Osteoblast (primary cell): ENCODE results near the gene GNAT2. TPM values are rescaled to one million over a fixed set of nuclear protein-coding genes. Genes with fewer than 3 reads are reported as not detected.

ENCODE experiments used
- DNase-seq: peaks from one replicate; pipeline ENCODE4 v3.0.0; 2011; ENCODE audit warnings: low spot score, mixed read lengths; ENCODE audit not compliant: insufficient read length; ENCODE audit errors: missing footprints
- H2AFZ ChIP-seq: 2 replicates; pipeline ENCODE4 v1.6.0; 2011; ENCODE audit warnings: mild to moderate bottlenecking, low read length
- H3K27ac ChIP-seq: 2 replicates; pipeline ENCODE4 v1.5.1; 2011; ENCODE audit warnings: mild to moderate bottlenecking, low read depth, low read length, moderate library complexity
- H3K27me3 ChIP-seq: 2 replicates; pipeline ENCODE4 v1.6.0; 2012; ENCODE audit warnings: mild to moderate bottlenecking, control low read depth, inconsistent platforms, low read length, moderate library complexity; ENCODE audit not compliant: insufficient read depth
- H3K36me3 ChIP-seq: 2 replicates; pipeline ENCODE4 v1.5.1; 2011; ENCODE audit warnings: mild to moderate bottlenecking, low read length, control low read depth, moderate library complexity; ENCODE audit not compliant: insufficient read depth
- H3K4me1 ChIP-seq: 2 replicates; pipeline ENCODE4 v1.5.1; 2011; ENCODE audit warnings: mild to moderate bottlenecking, low read length, control low read depth, moderate library complexity; ENCODE audit not compliant: insufficient read depth
- H3K4me2 ChIP-seq: 2 replicates; pipeline ENCODE4 v1.6.0; 2011; ENCODE audit warnings: mild to moderate bottlenecking, low read length; ENCODE audit not compliant: insufficient read depth
- H3K4me3 ChIP-seq: fragments of 200-600 bp; sonication (generic); 3 replicates; pipeline ENCODE4 v1.5.1; 2012; ENCODE audit warnings: mild to moderate bottlenecking, low read length, inconsistent platforms; ENCODE audit not compliant: insufficient read depth
- H3K79me2 ChIP-seq: 2 replicates; pipeline ENCODE4 v1.6.0; 2012; ENCODE audit warnings: mild to moderate bottlenecking, low read length, control low read depth, inconsistent platforms; ENCODE audit not compliant: insufficient read depth
- H3K9me3 ChIP-seq: 2 replicates; pipeline ENCODE4 v1.5.1; 2011; ENCODE audit warnings: low read depth, low read length, control low read depth
- H4K20me1 ChIP-seq: 2 replicates; pipeline ENCODE4 v1.6.0; 2012; ENCODE audit warnings: mild to moderate bottlenecking, low read length, control low read depth; ENCODE audit not compliant: insufficient read depth
- CTCF ChIP-seq: IDR thresholded peaks from 2 replicates; pipeline ENCODE4 v1.5.1; 2011; ENCODE audit warnings: mild to moderate bottlenecking, low read depth, low read length, moderate library complexity; ENCODE audit errors: extremely low read depth
- total RNA-seq: library from RNA; depleted of rRNA; stranded (reverse); fragments of >200 nt; gene quantifications from 2 replicates; pipeline ENCODE4 v1.2.3, GENCODE V29; 2012

GNAT2 gene
- total RNA-seq, 1 donor = 0.72 TPM

- H3K4me1 ChIP-seq = peaks cover 5% of the 10 kb centered on the region
- TF ChIP-seq CTCF = no peak
- H3K4me2 ChIP-seq = no peak overlapping the region
- peaks cover 3% of the 10 kb centered on the region for H3K36me3 ChIP-seq
- H4K20me1 ChIP-seq = no peaks in the 10 kb centered on the region
- H3K9me3 ChIP-seq = no peaks in the 10 kb centered on the region
- no peak overlapping the region for H3K27ac ChIP-seq
- H3K4me3 ChIP-seq = no peak overlapping the region
- no peak overlapping the region for H2AFZ ChIP-seq
- H3K79me2 ChIP-seq = no peaks in the 10 kb centered on the region
- no peaks in the 10 kb centered on the region for H3K27me3 ChIP-seq
- DNase-seq = no peak
Measured at GRCh38 chr1:109605381-109605780, 14.0 kb downstream of the GNAT2 start.

GRCh38 chr1:109603229-109603628 lies 16.2 kb downstream of the GNAT2 start:
- Histone ChIP-seq H3K27ac (no peak overlapping the region), H3K9me3 (no peaks in the 10 kb centered on the region), H3K27me3 (no peaks in the 10 kb centered on the region), H4K20me1 (no peaks in the 10 kb centered on the region), H3K4me1 (no peaks in the 10 kb centered on the region), H2AFZ (no peak overlapping the region), H3K79me2 (no peaks in the 10 kb centered on the region), H3K4me2 (no peak overlapping the region), H3K4me3 (no peak overlapping the region), H3K36me3 (peaks cover 9% of the 10 kb centered on the region)
- no peak for TF ChIP-seq CTCF
- no peak for DNase-seq

GRCh38 chr1:109598655-109599054 lies 20.8 kb downstream of the GNAT2 start:
- H2AFZ ChIP-seq = no peak overlapping the region
- no peaks in the 10 kb centered on the region for H4K20me1 ChIP-seq
- no peak overlapping the region for H3K4me3 ChIP-seq
- no peak for DNase-seq
- peaks cover 25% of the 10 kb centered on the region for H3K36me3 ChIP-seq
- TF ChIP-seq CTCF = peak; percentile 20
- H3K79me2 ChIP-seq = no peaks in the 10 kb centered on the region
- H3K27ac ChIP-seq = no peak overlapping the region
- H3K27me3 ChIP-seq = no peaks in the 10 kb centered on the region
- H3K4me2 ChIP-seq = no peak overlapping the region
- H3K4me1 ChIP-seq = no peaks in the 10 kb centered on the region
- no peaks in the 10 kb centered on the region for H3K9me3 ChIP-seq

GRCh38 chr1:109598156-109598555 lies 21.3 kb downstream of the GNAT2 start:
- no peak for TF ChIP-seq CTCF
- Histone ChIP-seq H3K27me3 (no peaks in the 10 kb centered on the region), H3K9me3 (no peaks in the 10 kb centered on the region), H3K4me2 (no peak overlapping the region), H3K4me3 (no peak overlapping the region), H4K20me1 (no peaks in the 10 kb centered on the region), H3K79me2 (peaks cover 3% of the 10 kb centered on the region), H3K36me3 (peaks cover 29% of the 10 kb centered on the region), H3K4me1 (no peaks in the 10 kb centered on the region), H2AFZ (no peak overlapping the region), H3K27ac (no peak overlapping the region)
- no peak for DNase-seq
